HG02970 (cell line): ENCODE data around the gene CALCB.

Experiments
- ATAC-seq: cut with Tn5 transposase; IDR thresholded peaks from one replicate; pipeline ENCODE4 v1.9.1; 2021; ENCODE audit warnings: mild to moderate bottlenecking, moderate library complexity, moderate number of reproducible peaks; ENCODE audit not compliant: unreplicated experiment, low FRiP score

The CALCB gene

GRCh38 chr11:15072551-15073143 lies 746 bp upstream of the CALCB start:
- no peak for ATAC-seq

GRCh38 chr11:15074206-15075161 lies 1.1 kb downstream of the CALCB start:
- peak; percentile 93 for ATAC-seq

- no peak for ATAC-seq
Measured at GRCh38 chr11:15075162-15075526, 1.8 kb downstream of the CALCB start.

GRCh38 chr11:15091175-15091574 lies 17.8 kb downstream of the CALCB start:
- no peak for ATAC-seq

- ATAC-seq: no peak
Measured at GRCh38 chr11:15091625-15092024, 18.2 kb downstream of the CALCB start.

GRCh38 chr11:15093432-15093831 lies 20.0 kb downstream of the CALCB start:
- ATAC-seq: no peak

GRCh38 chr11:15095736-15096228 lies 22.4 kb downstream of the CALCB start:
- ATAC-seq: no peak

- ATAC-seq: no peak
Measured at GRCh38 chr11:15097411-15097810, 24.0 kb downstream of the CALCB start.

- ATAC-seq: no peak
Measured at GRCh38 chr11:15099267-15099666, 25.9 kb downstream of the CALCB start.

- ATAC-seq: no peak
Measured at GRCh38 chr11:15101072-15101709, 27.8 kb downstream of the CALCB start.

GRCh38 chr11:15104166-15104565 lies 30.8 kb downstream of the CALCB start:
- ATAC-seq: no peak

GRCh38 chr11:15106201-15106965 lies 33.0 kb downstream of the CALCB start:
- ATAC-seq: no peak

GRCh38 chr11:15107730-15108515 lies 34.5 kb downstream of the CALCB start:
- peak; percentile 62 for ATAC-seq

GRCh38 chr11:15108592-15109130 lies 35.3 kb downstream of the CALCB start:
- no peak for ATAC-seq

- no peak for ATAC-seq
Measured at GRCh38 chr11:15109602-15110001, 36.2 kb downstream of the CALCB start.

GRCh38 chr11:15111215-15111614 lies 37.8 kb downstream of the CALCB start:
- ATAC-seq: no peak

- no peak for ATAC-seq
Measured at GRCh38 chr11:15112131-15112541, 38.7 kb downstream of the CALCB start.

- peak; percentile 81 for ATAC-seq
Measured at GRCh38 chr11:15113381-15113780, 40.0 kb downstream of the CALCB start.
